ENCODE data around the gene ATXN8OS.
A peak's percentile ranks its signal among the peaks of the same experiment; 100 is the strongest.
"Not testable (repeated sequence)": the region's sequence is repeated elsewhere in the genome, so short reads cannot be mapped to it uniquely, and the experiment has no call there.

Gene ATXN8OS

GRCh38 chr13:70107498-70108281 lies at the start of gene ATXN8OS:
TSS of gene ATXN8OS (plus strand) at chr13:70107826.
- no peak for DNase-seq

- DNase-seq, result no peak
Observed at GRCh38 chr13:70080012-70080411, 27.6 kb upstream of the ATXN8OS start.

- DNase-seq, result no peak
Observed at GRCh38 chr13:70087247-70087646, 20.4 kb upstream of the ATXN8OS start.

- no peak for DNase-seq
Observed at GRCh38 chr13:70088926-70089325, 18.7 kb upstream of the ATXN8OS start.

GRCh38 chr13:70090036-70090723 lies 17.4 kb upstream of the ATXN8OS start:
- DNase-seq, result no peak

- no peak for DNase-seq
Observed at GRCh38 chr13:70098669-70099068, 9.0 kb upstream of the ATXN8OS start.

- DNase-seq, result no peak
Observed at GRCh38 chr13:70104481-70104880, 3.1 kb upstream of the ATXN8OS start.

GRCh38 chr13:70107125-70107497 lies 515 bp upstream of the ATXN8OS start:
- DNase-seq, result no peak

- DNase-seq, result no peak
Observed at GRCh38 chr13:70108356-70109105, 905 bp downstream of the ATXN8OS start, which contains the start of gene KLHL1. TSS of gene KLHL1 (minus strand) at chr13:70108452. CDS start at chr13:70107699, 753 bp downstream.

- DNase-seq, result no peak
Observed at GRCh38 chr13:70117338-70117905, 9.8 kb downstream of the ATXN8OS start.

GRCh38 chr13:70125693-70126092 lies 18.1 kb downstream of the ATXN8OS start:
- no peak for DNase-seq

- no peak for DNase-seq
Observed at GRCh38 chr13:70128098-70128497, 20.5 kb downstream of the ATXN8OS start.

GRCh38 chr13:70142658-70143057 lies 35.0 kb downstream of the ATXN8OS start:
- not testable (repeated sequence) for DNase-seq

GRCh38 chr13:70162141-70162540 lies 54.5 kb downstream of the ATXN8OS start:
- DNase-seq, result no peak

- DNase-seq, result no peak
Observed at GRCh38 chr13:70170689-70171088, 63.1 kb downstream of the ATXN8OS start.

- no peak for DNase-seq
Observed at GRCh38 chr13:70171151-70171550, 63.5 kb downstream of the ATXN8OS start.

- peak; percentile 5 for DNase-seq
Observed at GRCh38 chr13:70172946-70173597, 65.4 kb downstream of the ATXN8OS start.

- DNase-seq, result no peak
Observed at GRCh38 chr13:70173598-70173959, 66.0 kb downstream of the ATXN8OS start.

- no peak for DNase-seq
Observed at GRCh38 chr13:70178346-70178745, 70.7 kb downstream of the ATXN8OS start.
